UCSD-AML1 (cell line): ENCODE results near the gene NAPA.

ENCODE experiments used
- DNase-seq: peaks from one replicate; lab custom pipeline; 2025; ENCODE audit not compliant: unreplicated experiment; lab: John Stamatoyannopoulos, UW

NAPA gene

GRCh38 chr19:47464675-47465419, 50.0 kb downstream of the NAPA start:
- no peak for DNase-seq

DNA sequence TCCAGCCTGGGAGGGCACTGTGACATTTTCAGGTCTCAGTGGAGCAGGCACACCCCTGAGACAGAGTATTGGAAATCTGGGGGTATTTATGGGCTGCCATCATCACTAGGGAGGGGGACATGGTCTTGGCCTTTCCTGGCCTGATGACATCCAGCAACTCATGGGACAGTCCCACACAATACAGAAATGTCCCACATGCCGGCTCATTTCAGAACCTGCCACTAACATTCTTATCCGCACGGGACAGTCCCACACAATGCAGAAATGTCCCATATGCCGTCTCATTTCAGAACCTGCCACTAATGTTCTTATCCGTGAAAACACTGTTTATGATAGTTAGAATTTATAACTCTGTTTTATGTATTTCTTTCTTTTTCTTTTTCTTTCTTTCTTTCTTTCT, 53.0 kb downstream of the NAPA start:
- no peak for DNase-seq

- DNase-seq: no peak
These were observed 55.4 kb downstream of the NAPA start for GRCh38 chr19:47459477-47459876.

DNA sequence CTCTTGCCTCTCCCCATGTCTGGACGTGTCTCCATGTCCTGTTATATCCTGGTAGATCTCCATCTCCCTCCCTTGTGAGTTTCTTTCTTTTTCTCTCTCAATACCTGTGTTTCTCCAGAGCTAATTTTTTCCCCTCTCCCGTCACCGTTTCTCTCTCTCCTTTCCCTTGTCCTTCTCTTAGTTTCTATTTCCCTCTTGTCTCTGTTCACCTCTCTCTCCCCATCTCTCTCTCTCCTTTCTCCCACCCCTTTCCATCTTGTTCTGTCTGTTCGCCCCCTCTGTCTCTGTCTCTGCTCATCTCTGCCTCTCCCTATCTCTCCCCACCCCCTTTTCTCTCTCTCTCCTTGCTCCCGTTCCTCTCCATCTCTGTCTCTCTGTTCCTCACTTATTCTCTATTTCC, 56.2 kb downstream of the NAPA start:
- no peak for DNase-seq

GRCh38 chr19:47456721-47457474, 58.0 kb downstream of the NAPA start:
- no peak for DNase-seq

DNA sequence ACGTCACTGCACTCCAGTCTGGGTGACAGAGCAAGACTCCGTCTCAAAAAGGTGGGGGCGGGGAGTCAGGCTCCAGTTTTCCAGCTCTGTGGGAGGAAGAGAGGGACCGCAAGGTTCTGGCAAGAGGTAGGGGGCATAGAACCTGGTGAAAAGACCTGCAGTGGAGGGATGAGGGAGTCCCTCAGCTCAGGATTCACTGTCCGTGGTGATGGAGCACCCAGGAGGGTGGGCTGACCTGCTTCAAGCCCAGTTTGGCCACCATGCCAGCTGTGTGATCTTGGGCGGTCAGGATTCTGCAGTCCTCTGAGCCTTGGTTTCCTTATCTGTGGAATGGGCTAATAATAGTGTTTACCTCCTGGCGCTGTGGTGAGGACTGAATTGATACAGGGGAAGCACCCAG, 64.4 kb downstream of the NAPA start:
- DNase-seq: no peak

DNA sequence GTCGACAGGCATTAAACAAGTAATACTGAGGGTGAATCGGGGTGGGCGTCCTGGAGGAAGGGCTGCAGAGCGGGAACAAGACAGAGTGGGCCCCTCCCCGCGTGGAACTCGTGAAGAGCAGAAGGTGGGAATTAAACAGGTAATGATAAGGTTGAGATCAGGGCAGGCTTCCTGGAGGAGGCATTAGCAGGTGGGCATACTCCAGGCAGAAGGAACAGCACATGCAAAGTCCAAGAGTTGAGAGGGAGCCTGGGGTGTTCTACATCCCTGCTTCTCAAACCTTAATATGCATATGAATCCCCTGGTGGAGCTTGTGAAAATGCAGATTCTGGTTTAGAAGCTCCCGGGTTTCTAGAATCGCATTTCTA, 66.5 kb downstream of the NAPA start:
- DNase-seq: no peak

DNA sequence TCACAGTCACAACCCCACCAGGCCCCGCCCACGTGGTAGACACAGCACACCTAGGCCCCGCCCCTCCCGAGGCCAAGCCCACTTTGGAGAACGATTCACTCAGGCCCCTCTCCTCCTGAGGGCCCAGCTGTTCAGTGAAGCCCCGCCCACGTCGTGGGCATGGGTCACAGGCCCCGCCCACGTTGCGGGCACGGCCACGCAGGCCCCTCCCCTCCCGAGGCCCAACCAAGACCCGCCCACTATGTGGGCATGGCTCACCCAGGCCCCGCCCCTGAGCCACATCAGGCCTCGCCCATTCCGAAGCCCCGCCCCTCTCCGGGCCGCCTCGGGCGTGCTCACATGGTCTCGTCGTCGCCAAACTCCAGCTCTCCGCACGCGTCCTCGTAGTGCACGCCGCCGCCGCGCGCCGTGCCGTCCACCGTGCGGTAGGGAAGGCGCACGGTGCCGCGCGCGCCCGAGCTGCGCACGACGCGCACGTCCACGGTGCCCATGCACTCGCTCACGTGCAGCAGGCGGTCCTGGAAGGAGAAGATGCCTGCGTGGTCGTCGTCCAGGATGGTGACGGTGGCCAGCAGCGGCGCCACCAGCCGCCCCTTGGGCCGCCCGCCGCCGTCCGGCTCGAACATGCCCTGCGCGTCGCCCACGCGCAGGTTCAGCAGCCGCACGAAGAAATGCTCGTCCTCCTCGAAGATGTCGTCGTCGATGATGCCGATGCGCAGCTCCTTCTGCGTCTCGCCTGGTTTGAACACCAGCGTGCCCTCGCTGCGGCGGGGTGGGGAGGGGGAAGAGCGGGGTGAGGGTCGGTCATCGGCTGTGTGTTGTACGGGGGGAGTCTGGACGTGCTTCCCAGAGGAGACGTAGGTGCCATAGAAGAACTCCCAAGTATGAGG, 67.1 kb downstream of the NAPA start:
- peak; percentile 46 for DNase-seq

GRCh38 chr19:47446534-47447469, 68.1 kb downstream of the NAPA start:
- peak; percentile 65 for DNase-seq

- peak; percentile 84 for DNase-seq
These were observed 68.9 kb downstream of the NAPA start for GRCh38 chr19:47445937-47446402.

DNA sequence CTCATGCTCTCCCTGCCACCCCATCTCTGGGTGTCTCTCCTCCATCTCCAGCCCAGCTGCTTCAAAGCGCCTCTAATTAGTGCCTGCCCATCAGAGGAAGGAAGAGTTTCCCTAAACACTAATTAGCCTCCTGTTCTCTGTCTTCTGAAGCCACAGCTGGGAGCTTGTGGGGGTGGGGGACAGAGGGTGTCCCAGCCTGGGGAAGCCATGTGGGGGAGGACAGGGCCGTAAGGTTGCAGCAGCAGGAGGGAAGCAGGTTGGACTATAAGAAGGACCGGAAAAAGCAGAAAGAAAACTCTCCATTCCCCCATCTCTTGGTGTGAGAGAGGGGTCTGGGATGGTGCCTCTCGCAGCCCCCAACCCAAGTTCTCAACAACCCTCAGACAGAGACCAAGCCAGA, 69.3 kb downstream of the NAPA start:
- no peak for DNase-seq

- peak; percentile 73 for DNase-seq
These were observed 70.5 kb downstream of the NAPA start for GRCh38 chr19:47444388-47444821.

- DNase-seq: no peak
These were observed 71.5 kb downstream of the NAPA start for GRCh38 chr19:47443331-47443730.

DNA sequence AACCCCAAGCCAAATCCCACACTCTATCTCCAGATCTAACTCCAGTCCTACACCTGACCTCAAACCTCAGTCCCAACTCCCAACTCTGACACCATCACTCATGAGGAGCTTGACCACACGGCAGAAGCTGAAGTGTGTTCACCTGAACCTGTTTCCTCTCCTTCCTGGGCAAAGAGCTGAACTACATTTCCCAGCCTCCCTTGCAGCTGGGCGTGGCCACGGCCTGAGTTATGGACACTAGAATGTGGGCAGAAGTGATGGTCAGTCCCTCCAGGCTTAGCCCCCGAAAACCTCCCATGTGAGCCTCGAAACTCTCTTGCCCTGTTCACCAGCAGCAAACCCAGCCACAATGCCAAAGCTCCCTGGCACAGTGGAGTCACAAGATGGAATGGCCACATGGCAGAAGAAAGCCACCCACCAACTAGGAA, 76.1 kb downstream of the NAPA start:
- no peak for DNase-seq
